Ascending aorta (tissue), 2 donors: ENCODE results near the gene NFAM1. TPM values are rescaled to one million over a fixed set of nuclear protein-coding genes. Genes with fewer than 3 reads are reported as not detected.

Source experiments
- DNase-seq, 2 donors: peaks; one replicate each; pipeline ENCODE4 v3.0.0-alpha.2; 2019; ENCODE audit warnings: low spot score in 2 of 2
- H3K27ac ChIP-seq, 2 donors: fragments of 200-600 bp; sonication (generic); one replicate each; pipeline ENCODE4 v1.5.1; 2016 to 2017; ENCODE audit warnings: mild to moderate bottlenecking in 1 of 2
- H3K27me3 ChIP-seq: fragments of 200-600 bp; sonication (generic); one replicate; pipeline ENCODE4 v1.5.1; 2017
- H3K36me3 ChIP-seq, 2 donors: fragments of 200-600 bp; sonication (generic); one replicate each; pipeline ENCODE4 v1.5.1; 2016
- H3K4me1 ChIP-seq, 2 donors: fragments of 200-600 bp; sonication (generic); one replicate each; pipeline ENCODE4 v1.5.1; 2016 to 2017; ENCODE audit warnings: mild to moderate bottlenecking in 1 of 2
- H3K4me3 ChIP-seq, 2 donors: fragments of 200-600 bp; sonication (generic); one replicate each; pipeline ENCODE4 v1.5.1; 2016 to 2017; ENCODE audit warnings: mild to moderate bottlenecking in 1 of 2
- H3K9me3 ChIP-seq, 2 donors: fragments of 200-600 bp; sonication (generic); one replicate each; pipeline ENCODE4 v1.5.1; 2016
- intact Hi-C: fragments of 100-400 bp; cut with DNase I; formaldehyde crosslinking; loops from one replicate; pipeline ENCODE4 v1.15.1; 2023
- total RNA-seq: library from RNA; depleted of rRNA; stranded (reverse); fragments of >200 nt; gene quantifications from one replicate; pipeline ENCODE4 v1.1.0, GENCODE V29; 2016
- TF ChIP-seq, protein P1 (sequence below), 3 experiments: fragments of 200-600 bp in 2 of 3; fragments of 450-650 bp in 1 of 3; sonication (generic) in 2 of 3; IDR thresholded peaks; one replicate each; pipeline ENCODE4 v1.5.1; 2016 to 2019; ENCODE audit warnings: antibody characterized with exemption in 3 of 3, mild to moderate bottlenecking in 1 of 3, moderate library complexity in 1 of 3

NFAM1 gene
- total RNA-seq, 1 donor from 2014 or later: 1.5 TPM

- intact Hi-C loops: no loop called here
- Histone ChIP-seq H3K4me3 (no peak overlapping the region), H3K9me3 (no peaks in the 10 kb centered on the region), H3K4me1 (no peaks in the 10 kb centered on the region), H3K27ac (no peak overlapping the region), H3K36me3 (no peaks in the 10 kb centered on the region), H3K27me3 (no peaks in the 10 kb centered on the region)
- DNase-seq: no peak
- TF ChIP-seq, protein P1, sequence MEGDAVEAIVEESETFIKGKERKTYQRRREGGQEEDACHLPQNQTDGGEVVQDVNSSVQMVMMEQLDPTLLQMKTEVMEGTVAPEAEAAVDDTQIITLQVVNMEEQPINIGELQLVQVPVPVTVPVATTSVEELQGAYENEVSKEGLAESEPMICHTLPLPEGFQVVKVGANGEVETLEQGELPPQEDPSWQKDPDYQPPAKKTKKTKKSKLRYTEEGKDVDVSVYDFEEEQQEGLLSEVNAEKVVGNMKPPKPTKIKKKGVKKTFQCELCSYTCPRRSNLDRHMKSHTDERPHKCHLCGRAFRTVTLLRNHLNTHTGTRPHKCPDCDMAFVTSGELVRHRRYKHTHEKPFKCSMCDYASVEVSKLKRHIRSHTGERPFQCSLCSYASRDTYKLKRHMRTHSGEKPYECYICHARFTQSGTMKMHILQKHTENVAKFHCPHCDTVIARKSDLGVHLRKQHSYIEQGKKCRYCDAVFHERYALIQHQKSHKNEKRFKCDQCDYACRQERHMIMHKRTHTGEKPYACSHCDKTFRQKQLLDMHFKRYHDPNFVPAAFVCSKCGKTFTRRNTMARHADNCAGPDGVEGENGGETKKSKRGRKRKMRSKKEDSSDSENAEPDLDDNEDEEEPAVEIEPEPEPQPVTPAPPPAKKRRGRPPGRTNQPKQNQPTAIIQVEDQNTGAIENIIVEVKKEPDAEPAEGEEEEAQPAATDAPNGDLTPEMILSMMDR (IDR thresholded peaks at IDR 0.05): no peak
These were observed 96.3 kb downstream of the NFAM1 start for GRCh38 chr22:42335839-42336378.

- Histone ChIP-seq H3K4me3 (no peak overlapping the region), H3K4me1 (no peaks in the 10 kb centered on the region), H3K27ac (no peak overlapping the region), H3K27me3 (no peaks in the 10 kb centered on the region), H3K36me3 (no peaks in the 10 kb centered on the region), H3K9me3 (no peaks in the 10 kb centered on the region)
- DNase-seq: no peak
- intact Hi-C loops: no loop called here
- TF ChIP-seq, protein P1 (IDR thresholded peaks at IDR 0.05): no peak
These were observed 97.2 kb downstream of the NFAM1 start for GRCh38 chr22:42334875-42335512.

GRCh38 chr22:42333544-42333943 lies 98.7 kb downstream of the NFAM1 start:
- no peaks in the 10 kb centered on the region for H3K36me3 ChIP-seq
- H3K27me3 ChIP-seq: no peaks in the 10 kb centered on the region
- no peaks in the 10 kb centered on the region for H3K4me1 ChIP-seq
- DNase-seq: no peak
- intact Hi-C loops: no loop called here
- H3K27ac ChIP-seq: no peak overlapping the region
- TF ChIP-seq, protein P1 (IDR thresholded peaks at IDR 0.05): no peak
- no peak overlapping the region for H3K4me3 ChIP-seq
- no peaks in the 10 kb centered on the region for H3K9me3 ChIP-seq

GRCh38 chr22:42332089-42332488 lies 100.1 kb downstream of the NFAM1 start:
- intact Hi-C loops: no loop called here
- TF ChIP-seq, protein P1 (IDR thresholded peaks at IDR 0.05): no peak
- Histone ChIP-seq H3K27me3 (no peaks in the 10 kb centered on the region), H3K27ac (no peak overlapping the region), H3K4me1 (no peaks in the 10 kb centered on the region), H3K4me3 (no peak overlapping the region), H3K9me3 (no peaks in the 10 kb centered on the region), H3K36me3 (no peaks in the 10 kb centered on the region)
- no peak for DNase-seq

GRCh38 chr22:42331014-42331413 lies 101.2 kb downstream of the NFAM1 start:
- no peak for DNase-seq
- no peaks in the 10 kb centered on the region for H3K27me3 ChIP-seq
- H3K27ac ChIP-seq: no peak overlapping the region
- H3K4me1 ChIP-seq: no peaks in the 10 kb centered on the region
- TF ChIP-seq, protein P1 (IDR thresholded peaks at IDR 0.05): no peak
- H3K36me3 ChIP-seq: no peaks in the 10 kb centered on the region
- no peaks in the 10 kb centered on the region for H3K9me3 ChIP-seq
- intact Hi-C loops: no loop called here
- H3K4me3 ChIP-seq: no peak overlapping the region

Other genes starting within 250 kb of the NFAM1 start
- 11.9 TPM for gene TCF20, start 161.8 kb downstream of the NFAM1 start, total RNA-seq
- 50.0 TPM for gene RRP7A, start 87.4 kb upstream of the NFAM1 start, total RNA-seq
- 3.1 TPM for gene SERHL2, start 121.6 kb upstream of the NFAM1 start, total RNA-seq
- gene POLDIP3, start 182.5 kb upstream of the NFAM1 start, total RNA-seq: 22.9 TPM
- not detected for gene ATP5MGL, start 208.2 kb upstream of the NFAM1 start, total RNA-seq
- gene CYB5R3, start 217.0 kb upstream of the NFAM1 start, total RNA-seq: 455 TPM